ENCODE results near the gene ZFR. TPM values are rescaled to one million over a fixed set of nuclear protein-coding genes. Genes with fewer than 3 reads are reported as not detected.
"Not testable (repeated sequence)": the region's sequence is repeated elsewhere in the genome, so short reads cannot be mapped to it uniquely, and the experiment has no call there.

Gene ZFR
- total and polyA plus RNA-seq, 5 donors, result 28.9 to 58.7 (median 55.4) TPM

DNA sequence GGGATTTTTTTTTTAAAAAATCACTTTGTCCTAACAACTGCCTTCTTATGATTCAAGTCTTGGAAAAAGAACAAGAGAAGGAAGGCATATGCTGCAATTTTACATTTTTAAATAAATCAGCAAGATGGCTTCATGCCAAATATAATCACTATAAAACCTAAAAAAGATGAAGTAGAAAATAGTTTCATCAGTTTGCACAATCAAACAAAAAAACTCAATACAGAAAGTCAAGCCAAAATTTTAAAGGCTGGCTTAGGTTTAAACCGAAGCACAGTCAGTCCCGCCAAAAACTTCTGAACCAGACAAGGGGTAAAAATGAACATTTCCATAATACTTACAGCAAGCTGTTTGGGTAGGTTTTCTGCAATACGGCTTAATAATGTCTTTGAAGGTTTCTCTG is 57.3 kb downstream of the ZFR start:
- DNase-seq, result no peak
- Histone ChIP-seq H3K9me3 (ENCODE audit: control insufficient read depth, low read length) (no peaks in the 10 kb centered on the region), H3K27ac (ENCODE audit: low read length) (no peak overlapping the region), H3K4me1 (ENCODE audit: control insufficient read depth, insufficient read depth, low read length) (no peaks in the 10 kb centered on the region), H3K27me3 (ENCODE audit: control insufficient read depth, insufficient read depth) (no peaks in the 10 kb centered on the region), H3K4me3 (ENCODE audit: low read length) (no peak overlapping the region)
- intact Hi-C loops (cut with DNase I), result no loop called here
- 58% methylated on average over 3 of the region's 3 CpGs for WGBS
- no peak for ATAC-seq

- no peak overlapping the region for H3K27ac ChIP-seq (ENCODE audit: low read length)
- no peak overlapping the region for H3K4me3 ChIP-seq (ENCODE audit: low read length)
- H3K9me3 ChIP-seq (ENCODE audit: control insufficient read depth, low read length), result peaks cover 2% of the 10 kb centered on the region
- ATAC-seq (no peak), DNase-seq (no peak)
- intact Hi-C loops (cut with DNase I), result no loop called here
- H3K4me1 ChIP-seq (ENCODE audit: control insufficient read depth, insufficient read depth, low read length), result no peaks in the 10 kb centered on the region
- no peaks in the 10 kb centered on the region for H3K27me3 ChIP-seq (ENCODE audit: control insufficient read depth, insufficient read depth)
Measured at GRCh38 chr5:32384621-32385020, 59.9 kb downstream of the ZFR start.

GRCh38 chr5:32383586-32383985 is 61.0 kb downstream of the ZFR start:
- WGBS, result 85% methylated on average over 3 of the region's 3 CpGs
- H3K4me1 ChIP-seq (ENCODE audit: control insufficient read depth, insufficient read depth, low read length), result no peaks in the 10 kb centered on the region
- no peak for ATAC-seq
- no peaks in the 10 kb centered on the region for H3K27me3 ChIP-seq (ENCODE audit: control insufficient read depth, insufficient read depth)
- peaks cover 2% of the 10 kb centered on the region for H3K9me3 ChIP-seq (ENCODE audit: control insufficient read depth, low read length)
- DNase-seq, result no peak
- no peak overlapping the region for H3K27ac ChIP-seq (ENCODE audit: low read length)
- intact Hi-C loops (cut with DNase I), result no loop called here
- no peak overlapping the region for H3K4me3 ChIP-seq (ENCODE audit: low read length)

- H3K9me3 ChIP-seq (ENCODE audit: control insufficient read depth, low read length), result peaks cover 2% of the 10 kb centered on the region
- DNase-seq (no peak), ATAC-seq (no peak)
- H3K27me3 ChIP-seq (ENCODE audit: control insufficient read depth, insufficient read depth), result no peaks in the 10 kb centered on the region
- H3K27ac ChIP-seq (ENCODE audit: low read length), result no peak overlapping the region
- H3K4me3 ChIP-seq (ENCODE audit: low read length), result no peak overlapping the region
- 87% methylated on average over 2 of the region's 2 CpGs for WGBS
- intact Hi-C loops (cut with DNase I), result no loop called here
- H3K4me1 ChIP-seq (ENCODE audit: control insufficient read depth, insufficient read depth, low read length), result no peaks in the 10 kb centered on the region
Measured at GRCh38 chr5:32383065-32383464, 61.5 kb downstream of the ZFR start.

DNA sequence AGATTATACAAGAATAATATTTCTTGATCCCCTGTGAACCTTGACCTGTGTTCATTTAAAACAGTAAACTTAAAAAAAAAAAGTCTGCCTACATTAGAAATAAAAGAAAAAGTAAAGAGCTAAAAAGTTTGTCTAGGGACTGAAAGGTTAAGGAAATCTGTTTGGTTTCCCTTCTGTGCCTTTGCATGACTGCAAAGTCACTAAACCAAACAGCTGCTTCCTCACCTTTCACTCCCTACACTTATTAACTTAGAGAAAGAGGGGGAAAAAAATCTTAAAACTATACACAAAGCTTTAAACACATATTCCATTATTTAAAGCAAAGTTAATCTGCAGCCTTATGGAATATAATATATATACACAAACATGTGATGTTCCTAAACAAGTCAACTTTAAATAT is 65.1 kb downstream of the ZFR start:
- H3K4me3 ChIP-seq (ENCODE audit: low read length), result no peak overlapping the region
- H3K4me1 ChIP-seq (ENCODE audit: control insufficient read depth, insufficient read depth, low read length), result no peaks in the 10 kb centered on the region
- ATAC-seq, result no peak
- no peak for DNase-seq
- no peaks in the 10 kb centered on the region for H3K27me3 ChIP-seq (ENCODE audit: control insufficient read depth, insufficient read depth)
- H3K9me3 ChIP-seq (ENCODE audit: control insufficient read depth, low read length), result peaks cover 2% of the 10 kb centered on the region
- H3K27ac ChIP-seq (ENCODE audit: low read length), result no peak overlapping the region
- intact Hi-C loops (cut with DNase I), result no loop called here

DNA sequence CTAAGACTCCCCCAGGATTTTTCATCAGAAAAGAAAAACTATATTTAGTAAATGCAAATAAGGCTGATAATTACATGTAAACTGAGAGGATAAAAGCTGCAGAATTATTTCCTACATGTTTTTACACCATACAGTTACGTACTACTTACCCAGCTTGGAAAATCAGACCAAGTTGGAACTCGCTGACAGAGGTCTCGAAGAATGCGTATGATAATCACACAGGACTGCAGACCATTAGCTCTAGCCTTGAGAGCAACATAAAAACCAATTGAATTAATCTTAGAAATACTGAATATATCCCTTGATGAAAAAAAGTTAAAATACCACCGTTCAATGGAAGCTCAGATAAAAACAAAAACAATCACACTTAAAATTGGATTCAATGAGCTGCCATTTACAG is 65.6 kb downstream of the ZFR start:
- no peaks in the 10 kb centered on the region for H3K27me3 ChIP-seq (ENCODE audit: control insufficient read depth, insufficient read depth)
- DNase-seq (no peak), ATAC-seq (no peak)
- H3K9me3 ChIP-seq (ENCODE audit: control insufficient read depth, low read length), result peaks cover 2% of the 10 kb centered on the region
- H3K4me1 ChIP-seq (ENCODE audit: control insufficient read depth, insufficient read depth, low read length), result no peaks in the 10 kb centered on the region
- 80% methylated on average over 5 of the region's 5 CpGs for WGBS
- intact Hi-C loops (cut with DNase I), result no loop called here
- H3K27ac ChIP-seq (ENCODE audit: low read length), result no peak overlapping the region
- H3K4me3 ChIP-seq (ENCODE audit: low read length), result no peak overlapping the region

DNA sequence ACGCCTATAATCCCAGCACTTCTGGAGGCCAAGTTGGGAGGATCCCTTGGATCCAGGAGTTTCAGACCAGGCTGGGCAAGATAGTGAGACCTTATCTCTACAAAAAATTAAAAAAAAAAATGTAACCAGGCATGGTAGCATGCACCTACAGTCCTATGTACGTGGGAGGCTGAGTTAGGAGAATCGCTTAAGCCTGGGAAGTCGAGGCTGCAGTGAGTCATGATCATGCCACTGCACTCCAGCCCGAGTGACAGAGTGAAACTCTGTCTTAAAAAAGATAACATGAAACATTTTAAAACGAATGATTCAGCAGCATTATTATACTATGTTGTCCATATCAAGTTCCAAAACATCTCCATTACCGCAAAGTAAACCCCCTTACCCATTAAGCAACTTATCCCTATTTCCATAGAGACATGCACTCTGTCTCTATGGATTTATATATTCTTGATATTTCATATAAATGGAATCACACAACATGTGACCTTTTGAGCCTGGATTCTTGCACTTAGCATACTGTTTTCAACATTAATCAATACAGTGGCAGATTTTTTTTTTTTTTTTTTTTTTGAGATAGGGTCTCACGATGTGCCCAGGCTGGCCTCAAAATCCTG is 74.9 kb downstream of the ZFR start:
- peaks cover 2% of the 10 kb centered on the region for H3K9me3 ChIP-seq (ENCODE audit: control insufficient read depth, low read length)
- H3K4me3 ChIP-seq (ENCODE audit: low read length), result no peak overlapping the region
- 89% methylated on average over 8 of the region's 8 CpGs for WGBS
- ATAC-seq (no peak), DNase-seq (no peak)
- H3K27ac ChIP-seq (ENCODE audit: low read length), result no peak overlapping the region
- intact Hi-C loops (cut with DNase I), result no loop called here
- H3K4me1 ChIP-seq (ENCODE audit: control insufficient read depth, insufficient read depth, low read length), result no peaks in the 10 kb centered on the region
- H3K27me3 ChIP-seq (ENCODE audit: control insufficient read depth, insufficient read depth), result no peaks in the 10 kb centered on the region

GRCh38 chr5:32369032-32369431 is 75.5 kb downstream of the ZFR start:
- Histone ChIP-seq H3K27ac (ENCODE audit: low read length) (no peak overlapping the region), H3K9me3 (ENCODE audit: control insufficient read depth, low read length) (peaks cover 2% of the 10 kb centered on the region), H3K4me3 (ENCODE audit: low read length) (no peak overlapping the region), H3K4me1 (ENCODE audit: control insufficient read depth, insufficient read depth, low read length) (no peaks in the 10 kb centered on the region), H3K27me3 (ENCODE audit: control insufficient read depth, insufficient read depth) (no peaks in the 10 kb centered on the region)
- intact Hi-C loops (cut with DNase I), result no loop called here
- 87% methylated on average over 4 of the region's 4 CpGs for WGBS
- DNase-seq (no peak), ATAC-seq (no peak)

DNA sequence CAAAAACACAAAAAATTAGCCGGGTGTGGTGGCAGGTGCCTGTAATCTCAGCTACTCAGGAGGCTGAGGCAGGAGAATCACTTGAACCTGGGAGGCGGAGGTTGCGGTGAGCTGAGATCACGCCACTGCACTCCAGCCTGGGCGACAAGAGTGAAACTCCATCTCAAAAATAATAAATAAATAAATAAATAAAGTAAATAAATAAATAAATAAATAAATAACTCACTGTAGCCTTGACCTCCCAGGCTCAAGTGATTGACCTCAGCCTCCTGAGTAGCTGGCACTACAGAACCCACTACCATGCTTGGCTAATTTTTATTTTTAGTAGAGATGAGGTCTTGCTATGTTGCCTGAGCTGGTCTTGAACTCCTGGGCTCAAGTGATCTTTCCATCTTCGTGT is 77.3 kb downstream of the ZFR start:
- WGBS, result 92% methylated on average over 6 of the region's 6 CpGs
- ATAC-seq; H3K4me1 ChIP-seq (ENCODE audit: control insufficient read depth, insufficient read depth, low read length); H3K27ac ChIP-seq (ENCODE audit: low read length); H3K9me3 ChIP-seq (ENCODE audit: control insufficient read depth, low read length); H3K4me3 ChIP-seq (ENCODE audit: low read length); intact Hi-C loops (cut with DNase I); H3K27me3 ChIP-seq (ENCODE audit: control insufficient read depth, insufficient read depth); DNase-seq: not testable (repeated sequence)

DNA sequence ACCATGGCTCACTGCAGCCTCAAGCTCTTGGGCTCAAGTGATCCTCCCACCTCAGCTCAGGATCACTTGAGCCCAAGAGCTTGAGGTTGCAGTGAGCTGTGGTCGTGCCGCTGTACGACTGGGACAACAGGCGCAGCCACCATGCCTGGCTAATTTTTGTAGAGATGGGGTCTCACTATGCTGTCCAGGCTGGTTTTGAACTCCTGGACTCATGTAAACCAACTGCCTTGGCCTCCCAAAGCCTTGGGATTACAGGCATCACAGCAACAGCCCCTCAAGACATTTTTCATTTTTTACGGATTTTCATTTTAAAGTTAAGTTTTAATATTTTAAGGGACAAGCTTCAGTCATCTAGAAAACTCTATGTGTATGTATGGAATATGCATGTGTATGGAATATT is 78.9 kb downstream of the ZFR start:
- no peak overlapping the region for H3K27ac ChIP-seq (ENCODE audit: low read length)
- DNase-seq, result no peak
- WGBS, result 98% methylated on average over 5 of the region's 5 CpGs
- H3K4me3 ChIP-seq (ENCODE audit: low read length), result no peak overlapping the region
- H3K9me3 ChIP-seq (ENCODE audit: control insufficient read depth, low read length), result no peaks in the 10 kb centered on the region
- H3K4me1 ChIP-seq (ENCODE audit: control insufficient read depth, insufficient read depth, low read length), result no peaks in the 10 kb centered on the region
- ATAC-seq, result no peak
- H3K27me3 ChIP-seq (ENCODE audit: control insufficient read depth, insufficient read depth), result no peaks in the 10 kb centered on the region
- intact Hi-C loops (cut with DNase I), result no loop called here

- no peak overlapping the region for H3K27ac ChIP-seq (ENCODE audit: low read length)
- DNase-seq (no peak), ATAC-seq (no peak)
- H3K4me1 ChIP-seq (ENCODE audit: control insufficient read depth, insufficient read depth, low read length), result no peaks in the 10 kb centered on the region
- no peaks in the 10 kb centered on the region for H3K9me3 ChIP-seq (ENCODE audit: control insufficient read depth, low read length)
- H3K27me3 ChIP-seq (ENCODE audit: control insufficient read depth, insufficient read depth), result no peaks in the 10 kb centered on the region
- no peak overlapping the region for H3K4me3 ChIP-seq (ENCODE audit: low read length)
- intact Hi-C loops (cut with DNase I), result no loop called here
Measured at GRCh38 chr5:32363030-32363429, 81.5 kb downstream of the ZFR start.

DNA sequence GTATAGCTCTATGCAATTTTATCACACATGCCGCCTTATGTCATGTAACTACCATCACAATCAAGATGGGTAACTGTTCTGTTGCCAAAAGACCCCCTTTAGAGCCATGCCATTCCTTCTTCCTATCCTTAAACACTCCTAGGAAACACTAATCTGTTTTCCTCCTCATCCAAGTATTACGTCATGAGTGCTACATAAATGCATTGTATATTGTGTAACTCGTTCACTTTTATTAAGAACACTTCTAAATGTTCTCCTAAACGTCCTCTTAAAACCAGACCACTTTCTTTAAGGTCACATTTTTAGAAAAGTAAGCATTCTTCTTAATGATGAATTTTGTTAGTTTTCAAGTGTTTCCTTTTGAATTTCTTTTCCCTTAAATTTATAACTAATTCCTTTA is 82.0 kb downstream of the ZFR start:
- Histone ChIP-seq H3K4me3 (ENCODE audit: low read length) (no peak overlapping the region), H3K27ac (ENCODE audit: low read length) (no peak overlapping the region), H3K9me3 (ENCODE audit: control insufficient read depth, low read length) (no peaks in the 10 kb centered on the region), H3K27me3 (ENCODE audit: control insufficient read depth, insufficient read depth) (no peaks in the 10 kb centered on the region), H3K4me1 (ENCODE audit: control insufficient read depth, insufficient read depth, low read length) (no peaks in the 10 kb centered on the region)
- intact Hi-C loops (cut with DNase I), result no loop called here
- 84% methylated on average over 4 of the region's 4 CpGs for WGBS
- no peak for ATAC-seq
- DNase-seq, result no peak
